HepG2 (cell line): ENCODE results near the gene GRIN2C. TPM values are rescaled to one million over a fixed set of nuclear protein-coding genes. Genes with fewer than 3 reads are reported as not detected.

ENCODE experiments used
- ATAC-seq: fragments of 200-7000 bp; cut with Tn5 transposase; 3 replicates; pipeline ENCODE4 v1.9.1; 2020; ENCODE audit warnings: mild to moderate bottlenecking, moderate library complexity
- BruUV-seq: library from RNA; stranded (reverse); fragments of 400-500 nt; replicated peaks from 2 replicates; lab custom pipeline; 2021; lab: Mats Ljungman, UMichigan
- CTCF ChIA-PET: fragments of 300-600 bp; formaldehyde crosslinking; extraction: SDS; loops from one replicate; lab custom pipeline; 2021; ENCODE audit warnings: low total read pairs, inconsistent platforms, low intra/inter-chr PET ratio; lab: Yijun Ruan, JAX
- POLR2A ChIA-PET: fragments of 350-600 bp; sonication (Branson Sonifier 250); formaldehyde crosslinking; loops from one replicate; lab custom pipeline; 2020; ENCODE audit warnings: antibody characterized with exemption, inconsistent platforms; lab: Yijun Ruan, JAX
- DNase-seq: peaks from one replicate; pipeline ENCODE4 v3.0.0-alpha.2; 2015; ENCODE audit warnings: low spot score
- FAIRE-seq: peaks from 3 replicates; lab custom pipeline; 2011; peaks lifted over from hg19 to GRCh38; lab: Jason Lieb, UNC
- H2AFZ ChIP-seq: one replicate; pipeline ENCODE4 v1.6.1; 2011; ENCODE audit warnings: low read length, inconsistent platforms
- H3K27ac ChIP-seq: fragments of 300-600 bp; 3 replicates; pipeline ENCODE4 v1.8.0; 2011; ENCODE audit warnings: mixed run types, mild to moderate bottlenecking, mixed read lengths, low read length, inconsistent platforms; ENCODE audit not compliant: insufficient read depth; ENCODE audit errors: extremely low read length
- H3K27me3 ChIP-seq, 2 experiments: fragments of 200-600 bp in 1 of 2; 2 replicates in 1 of 2; 3 replicates in 1 of 2; pipeline versions ENCODE4 v1.6.0 to v1.8.0; 2011; ENCODE audit warnings: low read length in 2 of 2, mild to moderate bottlenecking in 2 of 2, moderate library complexity in 2 of 2, inconsistent platforms in 1 of 2; ENCODE audit not compliant: insufficient read depth in 2 of 2, control insufficient read depth in 1 of 2
- H3K36me3 ChIP-seq, 2 experiments: fragments of 200-600 bp in 1 of 2; replicated peaks in 1 of 2; 2 replicates in 1 of 2; 3 replicates in 1 of 2; pipeline versions ENCODE4 v1.5.1 to v1.8.0; 2011; ENCODE audit warnings: low read length in 2 of 2, inconsistent platforms in 1 of 2; ENCODE audit not compliant: insufficient read depth in 2 of 2, control insufficient read depth in 1 of 2
- H3K4me1 ChIP-seq: 2 replicates; pipeline ENCODE4 v1.5.1; 2012; ENCODE audit warnings: low read length, inconsistent platforms; ENCODE audit not compliant: insufficient read depth
- H3K4me2 ChIP-seq: 2 replicates; pipeline ENCODE4 v1.6.0; 2011; ENCODE audit warnings: low read depth, low read length, inconsistent platforms
- H3K4me3 ChIP-seq, 3 experiments: fragments of 200-600 bp in 1 of 3; sonication (generic), shearing (Covaris generic) in 1 of 3; replicated peaks in 1 of 3; 2 replicates each; pipeline ENCODE4 v1.5.1; 2011 to 2016; ENCODE audit warnings: low read length in 3 of 3, inconsistent platforms in 2 of 3, low read depth in 2 of 3, mild to moderate bottlenecking in 2 of 3, control low read depth in 1 of 3, mixed read lengths in 1 of 3; ENCODE audit not compliant: insufficient read depth in 1 of 3
- H3K79me2 ChIP-seq: one replicate; pipeline ENCODE4 v1.6.1; 2011; ENCODE audit warnings: low read length, inconsistent platforms; ENCODE audit not compliant: insufficient read depth
- H3K9ac ChIP-seq: 2 replicates; pipeline ENCODE4 v1.6.0; 2011; ENCODE audit warnings: mild to moderate bottlenecking, low read depth, low read length, inconsistent platforms; ENCODE audit not compliant: insufficient read depth
- H3K9me3 ChIP-seq: 2 replicates; pipeline ENCODE4 v1.5.1; 2012; ENCODE audit warnings: mild to moderate bottlenecking, low read length
- H4K20me1 ChIP-seq: 2 replicates; pipeline ENCODE4 v1.6.0; 2011; ENCODE audit warnings: inconsistent platforms, mild to moderate bottlenecking, low read length, moderate library complexity; ENCODE audit not compliant: insufficient read depth
- AKNA ChIP-seq: sonication (generic); formaldehyde crosslinking; IDR thresholded peaks from 2 replicates; pipeline ENCODE4 v1.4.0; 2020; ENCODE audit warnings: missing genetic modification reagents, borderline replicate concordance
- HNRNPL ChIP-seq: fragments of 200-400 bp; formaldehyde crosslinking; IDR thresholded peaks from 2 replicates; pipeline ENCODE4 v1.6.1; 2017; ENCODE audit warnings: mild to moderate bottlenecking, low read depth, low read length
- KDM5A ChIP-seq: fragments of 200-600 bp; sonication (generic); IDR thresholded peaks from 2 replicates; pipeline ENCODE4 v1.7.0; 2018; ENCODE audit warnings: antibody characterized with exemption, mild to moderate bottlenecking, low read length, borderline replicate concordance
- PITX1 ChIP-seq: sonication (generic); formaldehyde crosslinking; IDR thresholded peaks from 2 replicates; pipeline ENCODE4 v1.5.1; 2020; ENCODE audit warnings: mild to moderate bottlenecking, missing genetic modification reagents
- ZNF232 ChIP-seq: sonication (generic); formaldehyde crosslinking; IDR thresholded peaks from 2 replicates; pipeline ENCODE4 v1.4.0; 2020; ENCODE audit warnings: missing genetic modification reagents, borderline replicate concordance
- ZNF256 ChIP-seq: sonication (generic); formaldehyde crosslinking; conservative IDR thresholded peaks from 2 replicates; pipeline ENCODE4 v1.4.0; 2020; ENCODE audit warnings: missing genetic modification reagents
- ZNF607 ChIP-seq: sonication (generic); formaldehyde crosslinking; IDR thresholded peaks from 2 replicates; pipeline ENCODE4 v1.5.1; 2020; ENCODE audit warnings: missing genetic modification reagents, mild to moderate bottlenecking, borderline replicate concordance
- ZNF652 ChIP-seq: IDR thresholded peaks from 2 replicates; pipeline ENCODE4 v1.6.1; 2016; ENCODE audit warnings: low read depth, borderline replicate concordance
- WGBS: methylation state at CpG from one replicate; pipeline ENCODE4 v1.1.6; 2017; ENCODE audit warnings: low lambda C conversion rate; 5-methylcytosine and 5-hydroxymethylcytosine counted together
- in situ Hi-C: cut with HindIII; loops from 2 replicates; pipeline ENCODE4 v1.10.0; 2017; ENCODE audit warnings: low pct_unique_long_range_greater_than_20kb; ENCODE audit not compliant: extremely low pct_ligation_motif_present
- intact Hi-C: fragments of 100-400 bp; cut with micrococcal nuclease; formaldehyde crosslinking; loops from one replicate; pipeline ENCODE4 v1.10.0; 2022; ENCODE audit not compliant: unreplicated experiment
- polyA plus RNA-seq, 8 experiments: library from polyadenylated mRNA; depleted of rRNA in 3 of 8; stranded (reverse) in 7 of 8; unstranded in 1 of 8; fragments of >200 nt; fragmentation: Illumina TruSeq in 4 of 8; extraction: Trizol in 4 of 8; gene quantifications; 2 replicates each; pipeline versions ENCODE4 v1.2.1 to v1.2.3, GENCODE V29; 2011 to 2016; ENCODE audit warnings: low read depth in 4 of 8, missing spikeins in 1 of 8, mixed read lengths in 1 of 8; ENCODE audit not compliant: insufficient read depth in 1 of 8
- total RNA-seq, 5 experiments: library from RNA; depleted of rRNA; stranded (reverse); fragments of >200 nt; fragmentation: Illumina TruSeq; extraction: Trizol; gene quantifications; 2 replicates each; pipeline ENCODE4 v1.2.3, GENCODE V29; 2016; ENCODE audit warnings: low read depth in 1 of 5
- TF ChIP-seq, protein P1 (sequence below): sonication (generic); formaldehyde crosslinking; IDR thresholded peaks from 2 replicates; pipeline ENCODE4 v1.4.0; 2020; ENCODE audit warnings: missing genetic modification reagents
- TF ChIP-seq, protein P2 (sequence below): sonication (generic); formaldehyde crosslinking; IDR thresholded peaks from 2 replicates; pipeline ENCODE4 v1.4.0; 2020; ENCODE audit warnings: mild to moderate bottlenecking, missing genetic modification reagents
- TF ChIP-seq, protein P3 (sequence below): sonication (generic); formaldehyde crosslinking; conservative IDR thresholded peaks from 2 replicates; pipeline ENCODE4 v1.8.0; 2022; ENCODE audit warnings: missing genetic modification reagents

Gene GRIN2C
- total and polyA plus RNA-seq, 2 of the 13 experiments (the other 11 are each of a cell fraction or from before 2014, with no cell fraction given), result 0.03 to 0.11 TPM

GRCh38 chr17:74881073-74881472 lies 21.4 kb upstream of the GRIN2C start:
- no peaks in the 10 kb centered on the region for H3K79me2 ChIP-seq
- H3K9ac ChIP-seq, result no peak overlapping the region
- peaks cover 13 to 58% of the 10 kb centered on the region in 2 experiments; a peak in 4 of 5 replicates for H3K27me3 ChIP-seq
- intact Hi-C loops (no loop called here), in situ Hi-C loops (no loop called here)
- ATAC-seq (peak; percentile 16; the same call in 2 of the 3 replicates), DNase-seq (no peak), FAIRE-seq (no peak)
- H4K20me1 ChIP-seq, result no peaks in the 10 kb centered on the region
- no peak overlapping the region for H3K4me3 ChIP-seq
- 26% methylated on average over 11 of the region's 11 CpGs for WGBS
- no peak overlapping the region for H2AFZ ChIP-seq
- H3K9me3 ChIP-seq, result no peaks in the 10 kb centered on the region
- H3K36me3 ChIP-seq, result no peaks in the 10 kb centered on the region
- H3K4me1 ChIP-seq, result peaks cover 28% of the 10 kb centered on the region
- no TSS peak for BruUV-seq
- ChIA-PET POLR2A (interaction anchor here (2.8 kb wide), 1 partner anchor 8 kb away, joined by 17 read pairs; the partner anchor contains the start of gene FDXR), CTCF (no interaction called here)
- no peak overlapping the region for H3K4me2 ChIP-seq
- H3K27ac ChIP-seq, result no peak overlapping the region
- TF ChIP-seq KDM5A, result no peak
- TF ChIP-seq, protein P1, sequence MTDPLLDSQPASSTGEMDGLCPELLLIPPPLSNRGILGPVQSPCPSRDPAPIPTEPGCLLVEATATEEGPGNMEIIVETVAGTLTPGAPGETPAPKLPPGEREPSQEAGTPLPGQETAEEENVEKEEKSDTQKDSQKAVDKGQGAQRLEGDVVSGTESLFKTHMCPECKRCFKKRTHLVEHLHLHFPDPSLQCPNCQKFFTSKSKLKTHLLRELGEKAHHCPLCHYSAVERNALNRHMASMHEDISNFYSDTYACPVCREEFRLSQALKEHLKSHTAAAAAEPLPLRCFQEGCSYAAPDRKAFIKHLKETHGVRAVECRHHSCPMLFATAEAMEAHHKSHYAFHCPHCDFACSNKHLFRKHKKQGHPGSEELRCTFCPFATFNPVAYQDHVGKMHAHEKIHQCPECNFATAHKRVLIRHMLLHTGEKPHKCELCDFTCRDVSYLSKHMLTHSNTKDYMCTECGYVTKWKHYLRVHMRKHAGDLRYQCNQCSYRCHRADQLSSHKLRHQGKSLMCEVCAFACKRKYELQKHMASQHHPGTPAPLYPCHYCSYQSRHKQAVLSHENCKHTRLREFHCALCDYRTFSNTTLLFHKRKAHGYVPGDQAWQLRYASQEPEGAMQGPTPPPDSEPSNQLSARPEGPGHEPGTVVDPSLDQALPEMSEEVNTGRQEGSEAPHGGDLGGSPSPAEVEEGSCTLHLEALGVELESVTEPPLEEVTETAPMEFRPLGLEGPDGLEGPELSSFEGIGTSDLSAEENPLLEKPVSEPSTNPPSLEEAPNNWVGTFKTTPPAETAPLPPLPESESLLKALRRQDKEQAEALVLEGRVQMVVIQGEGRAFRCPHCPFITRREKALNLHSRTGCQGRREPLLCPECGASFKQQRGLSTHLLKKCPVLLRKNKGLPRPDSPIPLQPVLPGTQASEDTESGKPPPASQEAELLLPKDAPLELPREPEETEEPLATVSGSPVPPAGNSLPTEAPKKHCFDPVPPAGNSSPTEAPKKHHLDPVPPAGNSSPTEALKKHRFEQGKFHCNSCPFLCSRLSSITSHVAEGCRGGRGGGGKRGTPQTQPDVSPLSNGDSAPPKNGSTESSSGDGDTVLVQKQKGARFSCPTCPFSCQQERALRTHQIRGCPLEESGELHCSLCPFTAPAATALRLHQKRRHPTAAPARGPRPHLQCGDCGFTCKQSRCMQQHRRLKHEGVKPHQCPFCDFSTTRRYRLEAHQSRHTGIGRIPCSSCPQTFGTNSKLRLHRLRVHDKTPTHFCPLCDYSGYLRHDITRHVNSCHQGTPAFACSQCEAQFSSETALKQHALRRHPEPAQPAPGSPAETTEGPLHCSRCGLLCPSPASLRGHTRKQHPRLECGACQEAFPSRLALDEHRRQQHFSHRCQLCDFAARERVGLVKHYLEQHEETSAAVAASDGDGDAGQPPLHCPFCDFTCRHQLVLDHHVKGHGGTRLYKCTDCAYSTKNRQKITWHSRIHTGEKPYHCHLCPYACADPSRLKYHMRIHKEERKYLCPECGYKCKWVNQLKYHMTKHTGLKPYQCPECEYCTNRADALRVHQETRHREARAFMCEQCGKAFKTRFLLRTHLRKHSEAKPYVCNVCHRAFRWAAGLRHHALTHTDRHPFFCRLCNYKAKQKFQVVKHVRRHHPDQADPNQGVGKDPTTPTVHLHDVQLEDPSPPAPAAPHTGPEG (CRISPR knock-in tag), result no peak
- TF ChIP-seq PITX1, result no peak
- TF ChIP-seq AKNA (CRISPR knock-in tag), result no peak
- TF ChIP-seq ZNF607, result no peak
- no peak for TF ChIP-seq HNRNPL
- no peak for TF ChIP-seq ZNF232 (CRISPR knock-in tag)
- TF ChIP-seq, protein P2, sequence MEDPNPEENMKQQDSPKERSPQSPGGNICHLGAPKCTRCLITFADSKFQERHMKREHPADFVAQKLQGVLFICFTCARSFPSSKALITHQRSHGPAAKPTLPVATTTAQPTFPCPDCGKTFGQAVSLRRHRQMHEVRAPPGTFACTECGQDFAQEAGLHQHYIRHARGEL, result no peak
- no peak for TF ChIP-seq ZNF256 (CRISPR knock-in tag)
- no peak for TF ChIP-seq ZNF652 (CRISPR knock-in tag)
- TF ChIP-seq, protein P3, sequence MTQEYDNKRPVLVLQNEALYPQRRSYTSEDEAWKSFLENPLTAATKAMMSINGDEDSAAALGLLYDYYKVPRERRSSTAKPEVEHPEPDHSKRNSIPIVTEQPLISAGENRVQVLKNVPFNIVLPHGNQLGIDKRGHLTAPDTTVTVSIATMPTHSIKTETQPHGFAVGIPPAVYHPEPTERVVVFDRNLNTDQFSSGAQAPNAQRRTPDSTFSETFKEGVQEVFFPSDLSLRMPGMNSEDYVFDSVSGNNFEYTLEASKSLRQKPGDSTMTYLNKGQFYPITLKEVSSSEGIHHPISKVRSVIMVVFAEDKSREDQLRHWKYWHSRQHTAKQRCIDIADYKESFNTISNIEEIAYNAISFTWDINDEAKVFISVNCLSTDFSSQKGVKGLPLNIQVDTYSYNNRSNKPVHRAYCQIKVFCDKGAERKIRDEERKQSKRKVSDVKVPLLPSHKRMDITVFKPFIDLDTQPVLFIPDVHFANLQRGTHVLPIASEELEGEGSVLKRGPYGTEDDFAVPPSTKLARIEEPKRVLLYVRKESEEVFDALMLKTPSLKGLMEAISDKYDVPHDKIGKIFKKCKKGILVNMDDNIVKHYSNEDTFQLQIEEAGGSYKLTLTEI (CRISPR knock-in tag), result no peak
